ENCODE results near the gene OCA2. TPM values are rescaled to one million over a fixed set of nuclear protein-coding genes. Genes with fewer than 3 reads are reported as not detected.

The OCA2 gene
- total and polyA plus RNA-seq, 2 of the 8 experiments (the other 6 are each of a cell fraction or from before 2014, with no cell fraction given): 0.20 TPM

GRCh38 chr15:27743638-27744037 lies 355.5 kb downstream of the OCA2 start (continued):
- TF ChIP-seq RFX5 (IDR thresholded peaks at IDR 0.05; ENCODE audit: borderline replicate concordance, low read depth, low read length) (no peak), SIX5 (IDR thresholded peaks at IDR 0.05; ENCODE audit: low read depth, low read length) (no peak), SIN3A (conservative IDR thresholded peaks at IDR 0.05 in 1 of 2, IDR thresholded peaks at IDR 0.05 in 1 of 2; ENCODE audit: low read depth in 1 of 2, low read length in 2 of 2) (no peak)

All from H1 (cell line).